ENCODE data around the gene MRPS7.

GRCh38 chr17:75270966-75271232, 9.2 kb downstream of the MRPS7 start, which contains the start of gene MIF4GD:
- TF ChIP-seq CTCF (conservative IDR thresholded peaks at IDR 0.05 in 1 of 2, IDR thresholded peaks at IDR 0.05 in 1 of 2; ENCODE audit: extremely low read depth in 1 of 2, insufficient read depth in 1 of 2, low read depth in 1 of 2, low read length in 2 of 2) (no peak), EZH2 (IDR thresholded peaks at IDR 0.05; ENCODE audit: borderline replicate concordance, low read length) (no peak)
